Memory B cell (primary cell): Measurements from ENCODE around the gene ZNF37A.

Source experiments
- ATAC-seq: fragments of 150-1000 bp; cut with Tn5 transposase; 2 replicates; pipeline ENCODE4 v1.10.0; 2021; ENCODE audit warnings: low read depth, mild to moderate bottlenecking, moderate library complexity
- DNase-seq, 2 donors: peaks; one replicate each; pipeline ENCODE4 v3.0.0; 2022; ENCODE audit warnings: low spot score in 2 of 2
- H3K27ac Mint-ChIP-seq: one replicate; pipeline ENCODE4 v1.8.0; 2022; ENCODE audit warnings: mild to moderate bottlenecking, moderate library complexity, mixed read lengths
- H3K27me3 Mint-ChIP-seq: one replicate; pipeline ENCODE4 v1.8.0; 2022; ENCODE audit warnings: mixed read lengths
- H3K36me3 Mint-ChIP-seq: one replicate; pipeline ENCODE4 v1.8.0; 2022; ENCODE audit warnings: mild to moderate bottlenecking, mixed read lengths
- H3K4me1 Mint-ChIP-seq: one replicate; pipeline ENCODE4 v1.8.0; 2022; ENCODE audit warnings: mixed read lengths
- H3K4me3 Mint-ChIP-seq: one replicate; pipeline ENCODE4 v1.8.0; 2022; ENCODE audit warnings: mild to moderate bottlenecking, moderate library complexity, mixed read lengths
- H3K9me3 Mint-ChIP-seq: one replicate; pipeline ENCODE4 v1.8.0; 2022; ENCODE audit warnings: mixed read lengths

The ZNF37A gene

DNA sequence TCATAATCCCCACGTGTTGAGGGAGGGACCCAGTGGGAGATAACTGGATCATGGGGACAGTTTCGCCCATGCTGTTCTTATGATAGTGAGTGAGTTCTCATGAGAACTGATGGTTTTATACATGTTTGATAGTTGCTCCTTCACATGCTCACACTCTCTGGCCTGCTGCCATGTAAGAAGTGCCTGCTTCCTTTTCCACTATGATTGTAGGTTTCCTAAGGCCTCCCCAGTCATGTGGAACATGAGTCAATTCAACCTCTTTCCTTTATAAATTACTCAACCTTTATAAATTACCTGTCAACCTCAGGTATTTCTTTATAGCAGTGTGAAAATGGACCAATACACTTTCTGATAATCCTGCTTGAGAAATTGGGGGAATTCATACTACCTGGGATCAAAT, 80.2 kb downstream of the ZNF37A start:
- Mint-ChIP-seq H3K27me3 (peaks cover 4% of the 10 kb centered on the region), H3K4me3 (no peak overlapping the region), H3K27ac (no peak overlapping the region), H3K9me3 (peaks cover 7% of the 10 kb centered on the region), H3K36me3 (no peaks in the 10 kb centered on the region), H3K4me1 (no peaks in the 10 kb centered on the region)
- DNase-seq (no peak), ATAC-seq (no peak)

- ATAC-seq = no peak
- H3K4me3 Mint-ChIP-seq = no peak overlapping the region
- H3K27me3 Mint-ChIP-seq = peaks cover 3% of the 10 kb centered on the region
- DNase-seq = no peak
- H3K36me3 Mint-ChIP-seq = peaks cover 1% of the 10 kb centered on the region
- H3K27ac Mint-ChIP-seq = no peak overlapping the region
- peaks cover 7% of the 10 kb centered on the region for H3K9me3 Mint-ChIP-seq
- no peaks in the 10 kb centered on the region for H3K4me1 Mint-ChIP-seq
Measured at GRCh38 chr10:38184477-38184876, 90.3 kb downstream of the ZNF37A start.
